Mesenchymal stem cell (in vitro differentiated cells and primary cell): ENCODE measurements around the gene BBS5.
"Not testable (repeated sequence)": the region's sequence is repeated elsewhere in the genome, so short reads cannot be mapped to it uniquely, and the experiment has no call there.

ENCODE experiments used
- DNase-seq: peaks from one replicate; pipeline ENCODE4 v3.0.0-alpha.2; 2013
- H2AFZ ChIP-seq: one replicate; pipeline ENCODE4 v1.6.1; 2013; ENCODE audit warnings: low read depth, mild to moderate bottlenecking, control low read depth, inconsistent platforms, low read length, moderate library complexity
- H2AK5ac ChIP-seq: 2 replicates; pipeline ENCODE4 v1.6.1; 2013; ENCODE audit warnings: low read length, moderate library complexity, mild to moderate bottlenecking, inconsistent platforms; ENCODE audit not compliant: severe bottlenecking
- H2BK120ac ChIP-seq: one replicate; pipeline ENCODE4 v1.6.1; 2013; ENCODE audit warnings: low read depth, mild to moderate bottlenecking, inconsistent platforms, low read length, moderate library complexity
- H2BK12ac ChIP-seq, 2 experiments: one replicate each; pipeline ENCODE4 v1.6.1; 2013; ENCODE audit warnings: inconsistent platforms in 2 of 2, low read length in 2 of 2, mild to moderate bottlenecking in 2 of 2, moderate library complexity in 2 of 2, control low read depth in 1 of 2
- H2BK15ac ChIP-seq: one replicate; pipeline ENCODE4 v1.6.1; 2013; ENCODE audit warnings: mild to moderate bottlenecking, low read depth, inconsistent platforms; ENCODE audit not compliant: poor library complexity, severe bottlenecking
- H2BK5ac ChIP-seq: 2 replicates; pipeline ENCODE4 v1.6.1; 2013; ENCODE audit warnings: low read depth, mild to moderate bottlenecking, low read length, control low read depth, inconsistent platforms; ENCODE audit not compliant: poor library complexity, severe bottlenecking
- H3K14ac ChIP-seq, 2 experiments: one replicate each; pipeline ENCODE4 v1.6.1; 2013; ENCODE audit warnings: inconsistent platforms in 2 of 2, low read length in 2 of 2, control low read depth in 1 of 2, mild to moderate bottlenecking in 1 of 2, moderate library complexity in 1 of 2
- H3K18ac ChIP-seq, 2 experiments: one replicate each; pipeline ENCODE4 v1.6.1; 2013; ENCODE audit warnings: inconsistent platforms in 2 of 2, low read length in 2 of 2, control low read depth in 1 of 2, low read depth in 1 of 2, mild to moderate bottlenecking in 1 of 2
- H3K23ac ChIP-seq, 2 experiments: one replicate each; pipeline ENCODE4 v1.6.1; 2013; ENCODE audit warnings: inconsistent platforms in 2 of 2, low read length in 2 of 2, mild to moderate bottlenecking in 2 of 2, moderate library complexity in 2 of 2, control low read depth in 1 of 2
- H3K27ac ChIP-seq: 2 replicates; pipeline ENCODE4 v1.5.1; 2013; ENCODE audit warnings: mild to moderate bottlenecking, moderate library complexity, low read length, control low read depth, inconsistent platforms; ENCODE audit not compliant: poor library complexity, severe bottlenecking
- H3K27me3 ChIP-seq, 2 experiments: 2 replicates each; pipeline versions ENCODE4 v1.6.1 to v1.7.0; 2013; ENCODE audit warnings: low read length in 2 of 2, mild to moderate bottlenecking in 2 of 2, moderate library complexity in 2 of 2, control low read depth in 1 of 2, inconsistent platforms in 1 of 2; ENCODE audit not compliant: control insufficient read depth in 1 of 2, insufficient read depth in 1 of 2
- H3K36me3 ChIP-seq, 2 experiments: 2 replicates each; pipeline versions ENCODE4 v1.6.1 to v1.7.0; 2013; ENCODE audit warnings: low read length in 2 of 2, control low read depth in 1 of 2, inconsistent platforms in 1 of 2, low read depth in 1 of 2, mild to moderate bottlenecking in 1 of 2; ENCODE audit not compliant: insufficient read depth in 2 of 2, control insufficient read depth in 1 of 2
- H3K4ac ChIP-seq, 2 experiments: one replicate each; pipeline ENCODE4 v1.6.1; 2013; ENCODE audit warnings: inconsistent platforms in 2 of 2, low read length in 2 of 2, mild to moderate bottlenecking in 2 of 2, moderate library complexity in 2 of 2, control low read depth in 1 of 2, low read depth in 1 of 2
- H3K4me1 ChIP-seq: 2 replicates; pipeline ENCODE4 v1.6.1; 2013; ENCODE audit warnings: low read depth, low read length, control low read depth; ENCODE audit not compliant: control insufficient read depth, insufficient read depth
- H3K4me2 ChIP-seq: 2 replicates; pipeline ENCODE4 v1.6.1; 2013; ENCODE audit warnings: low read length, mild to moderate bottlenecking, inconsistent platforms; ENCODE audit not compliant: poor library complexity, severe bottlenecking
- H3K4me3 ChIP-seq, 2 experiments: 2 replicates each; pipeline versions ENCODE4 v1.5.1 to v1.7.0; 2013; ENCODE audit warnings: low read length in 2 of 2, mild to moderate bottlenecking in 2 of 2, control low read depth in 1 of 2, low read depth in 1 of 2; ENCODE audit not compliant: insufficient read depth in 1 of 2
- H3K79me1 ChIP-seq: replicated peaks from 2 replicates; pipeline ENCODE4 v1.6.1; 2013; ENCODE audit warnings: mild to moderate bottlenecking, control low read depth, low read length, inconsistent platforms; ENCODE audit not compliant: poor library complexity, severe bottlenecking
- H3K9ac ChIP-seq: 2 replicates; pipeline ENCODE4 v1.7.0; 2013; ENCODE audit warnings: mild to moderate bottlenecking, low read length, moderate library complexity
- H3K9me3 ChIP-seq: 2 replicates; pipeline ENCODE4 v1.7.0; 2013; ENCODE audit warnings: mild to moderate bottlenecking, low read length; ENCODE audit not compliant: control insufficient read depth
- H4K8ac ChIP-seq: one replicate; pipeline ENCODE4 v1.6.1; 2013; ENCODE audit warnings: inconsistent platforms, mild to moderate bottlenecking, low read length, moderate library complexity
- H4K91ac ChIP-seq: one replicate; pipeline ENCODE4 v1.6.1; 2013; ENCODE audit warnings: mild to moderate bottlenecking, low read length, inconsistent platforms
- WGBS: methylation state at CpG from one replicate; pipeline ENCODE4 v1.1.7; 2013; ENCODE audit warnings: mixed read lengths; 5-methylcytosine and 5-hydroxymethylcytosine counted together

BBS5 gene

DNA sequence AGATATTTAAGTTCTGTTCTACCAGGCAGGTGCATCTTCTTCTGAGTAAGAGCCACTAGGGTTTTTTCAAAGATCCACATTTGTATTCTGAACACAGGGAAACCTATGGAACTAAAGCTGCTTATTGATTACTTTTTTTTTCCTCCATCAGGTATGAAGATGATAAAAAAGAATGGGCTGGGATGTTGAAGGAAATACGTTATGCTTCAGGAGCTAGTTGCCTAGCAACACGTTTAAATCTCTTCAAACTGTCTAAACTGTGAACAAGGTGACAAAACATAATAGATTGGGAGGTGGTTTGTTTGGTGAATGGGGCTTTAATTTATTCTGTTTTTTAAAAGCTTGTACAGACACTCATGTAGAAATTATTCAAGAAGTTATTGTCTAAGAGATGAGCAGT lies 46.1 kb downstream of the BBS5 start:
- 90% methylated on average over 2 of the region's 2 CpGs for WGBS
- no peak overlapping the region for H3K4me3 ChIP-seq
- H3K4me1 ChIP-seq = no peaks in the 10 kb centered on the region
- H3K23ac ChIP-seq = no peak overlapping the region
- no peak overlapping the region for H2BK15ac ChIP-seq
- no peak overlapping the region for H4K8ac ChIP-seq
- no peaks in the 10 kb centered on the region for H3K27me3 ChIP-seq
- H3K4me2 ChIP-seq = no peak overlapping the region
- H2BK5ac ChIP-seq = no peak overlapping the region
- H3K9me3 ChIP-seq = no peaks in the 10 kb centered on the region
- no peak overlapping the region for H2AK5ac ChIP-seq
- no peaks in the 10 kb centered on the region for H3K79me1 ChIP-seq
- H4K91ac ChIP-seq = no peak overlapping the region
- no peak overlapping the region for H2BK12ac ChIP-seq
- H3K4ac ChIP-seq = no peak overlapping the region
- H2BK120ac ChIP-seq = no peak overlapping the region
- no peak overlapping the region for H3K14ac ChIP-seq
- H3K36me3 ChIP-seq = peaks cover 0 to 32% of the 10 kb centered on the region in 2 experiments
- H3K27ac ChIP-seq = no peak overlapping the region
- H3K18ac ChIP-seq = no peak overlapping the region
- H3K9ac ChIP-seq = no peak overlapping the region
- no peak overlapping the region for H2AFZ ChIP-seq
- no peak for DNase-seq

DNA sequence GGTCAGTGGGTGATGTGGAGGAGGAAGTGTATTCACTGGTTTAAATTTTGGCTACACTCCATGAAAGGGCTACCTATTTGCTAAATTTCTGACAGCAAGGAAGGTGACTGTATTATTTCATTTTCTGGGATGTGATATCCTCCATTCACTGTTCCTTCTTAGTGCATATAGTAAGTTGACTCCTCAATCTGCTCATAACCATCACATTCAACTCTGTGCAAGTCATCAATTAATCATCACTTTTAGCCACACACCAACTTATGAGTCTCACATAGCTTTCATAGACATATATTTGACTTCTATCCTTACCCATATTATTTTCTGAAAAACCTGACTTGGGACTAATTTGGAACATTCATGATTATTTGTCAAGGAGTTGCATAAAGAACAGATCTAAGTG lies 47.2 kb downstream of the BBS5 start:
- Histone ChIP-seq H3K27me3 (no peaks in the 10 kb centered on the region), H3K27ac (no peak overlapping the region), H2BK5ac (no peak overlapping the region), H3K4ac (no peak overlapping the region), H2BK15ac (no peak overlapping the region), H2BK12ac (no peak overlapping the region), H3K18ac (no peak overlapping the region), H2AFZ (no peak overlapping the region), H3K23ac (no peak overlapping the region), H3K9me3 (no peaks in the 10 kb centered on the region), H3K14ac (no peak overlapping the region), H4K91ac (no peak overlapping the region), H3K36me3 (peaks cover 0 to 35% of the 10 kb centered on the region in 2 experiments), H4K8ac (no peak overlapping the region), H2BK120ac (no peak overlapping the region), H3K4me1 (no peaks in the 10 kb centered on the region), H3K79me1 (no peaks in the 10 kb centered on the region), H3K9ac (no peak overlapping the region), H2AK5ac (no peak overlapping the region), H3K4me3 (no peak overlapping the region), H3K4me2 (no peak overlapping the region)
- no peak for DNase-seq

DNA sequence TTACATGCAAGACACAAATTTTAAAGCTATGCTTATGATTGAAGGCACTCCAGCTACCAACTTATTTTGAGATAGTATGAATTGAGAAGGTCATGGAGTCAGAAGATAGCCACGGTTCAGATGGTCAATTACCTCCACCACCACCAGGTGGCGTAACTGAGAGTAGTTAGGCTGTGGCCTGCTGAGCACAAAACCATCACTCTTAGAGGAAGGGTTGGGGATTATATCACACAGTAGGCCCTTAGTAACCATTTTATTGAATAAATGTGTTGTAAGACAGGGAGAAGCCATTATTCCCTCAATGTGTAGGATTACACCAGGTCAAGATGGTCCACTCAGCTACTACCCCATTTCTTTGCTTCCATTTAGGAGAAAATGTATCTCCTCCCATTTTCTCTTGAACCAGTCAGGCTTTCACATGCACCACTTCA lies 49.0 kb downstream of the BBS5 start:
- Histone ChIP-seq H2AK5ac (no peak overlapping the region), H3K36me3 (peaks cover 0 to 33% of the 10 kb centered on the region in 2 experiments), H3K23ac (no peak overlapping the region), H3K9ac (no peak overlapping the region), H3K4me1 (no peaks in the 10 kb centered on the region), H3K18ac (no peak overlapping the region), H3K9me3 (no peaks in the 10 kb centered on the region), H3K27me3 (no peaks in the 10 kb centered on the region), H3K79me1 (no peaks in the 10 kb centered on the region), H3K14ac (no peak overlapping the region), H2BK120ac (no peak overlapping the region), H2BK15ac (no peak overlapping the region), H4K91ac (no peak overlapping the region), H2AFZ (no peak overlapping the region), H3K4me3 (no peak overlapping the region), H3K4me2 (no peak overlapping the region), H3K4ac (no peak overlapping the region), H4K8ac (no peak overlapping the region), H3K27ac (no peak overlapping the region), H2BK5ac (no peak overlapping the region), H2BK12ac (no peak overlapping the region)
- WGBS = no CpG with 5 or more reads among the region's 2 CpGs
- peak; percentile 67 for DNase-seq

DNA sequence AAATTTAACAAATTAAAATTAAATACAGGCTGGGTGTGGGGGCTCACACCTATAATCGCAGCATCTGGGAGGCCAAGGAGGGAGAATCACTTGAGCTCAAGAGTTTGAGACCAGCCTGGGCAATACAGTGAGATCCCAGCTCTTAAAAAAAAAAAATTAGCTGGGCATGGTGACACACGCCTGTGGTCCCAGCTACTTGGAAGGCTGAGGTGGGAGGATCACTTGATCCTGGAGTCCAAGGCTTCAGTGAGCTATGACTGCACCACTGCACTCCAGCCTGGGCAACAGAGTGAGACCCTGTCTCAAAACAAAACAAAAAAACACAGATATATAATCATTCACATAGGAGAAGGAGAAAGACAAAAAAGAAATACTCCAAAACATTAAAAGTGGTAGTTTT lies 60.2 kb downstream of the BBS5 start:
- not testable (repeated sequence) for H3K4me1 ChIP-seq, H2AFZ ChIP-seq, H3K27ac ChIP-seq, H3K4me2 ChIP-seq, H2BK5ac ChIP-seq, H4K8ac ChIP-seq, H3K18ac ChIP-seq, H3K9me3 ChIP-seq, H2BK12ac ChIP-seq, H3K79me1 ChIP-seq, DNase-seq, H3K27me3 ChIP-seq, H3K9ac ChIP-seq, H4K91ac ChIP-seq, H2AK5ac ChIP-seq, H3K4me3 ChIP-seq, H2BK120ac ChIP-seq, H3K14ac ChIP-seq, H3K23ac ChIP-seq, H2BK15ac ChIP-seq, H3K4ac ChIP-seq
- WGBS = 97% methylated on average over 2 of the region's 2 CpGs
- peaks cover 0 to 16% of the 10 kb centered on the region in 2 experiments for H3K36me3 ChIP-seq
